Mucosa of descending colon (tissue), 3 donors: ENCODE data around the gene NIPAL4. TPM values are rescaled to one million over a fixed set of nuclear protein-coding genes. Genes with fewer than 3 reads are reported as not detected.

Experiments
- ATAC-seq: fragments of 200-7000 bp; cut with Tn5 transposase; one replicate; pipeline ENCODE4 v1.9.1; 2020; ENCODE audit warnings: mild to moderate bottlenecking, moderate library complexity
- DNase-seq, 3 donors: peaks; one replicate each; pipeline ENCODE4 v3.0.0-alpha.2; 2020
- H3K36me3 ChIP-seq: fragments of 200-600 bp; one replicate; pipeline ENCODE4 v1.8.0; 2021; ENCODE audit warnings: low read depth, mild to moderate bottlenecking
- H3K4me1 ChIP-seq: fragments of 200-600 bp; one replicate; pipeline ENCODE4 v1.8.0; 2021; ENCODE audit warnings: low read depth, mild to moderate bottlenecking
- H3K4me3 ChIP-seq: fragments of 200-600 bp; one replicate; pipeline ENCODE4 v1.8.0; 2021; ENCODE audit warnings: mild to moderate bottlenecking
- H3K9me3 ChIP-seq: fragments of 200-600 bp; one replicate; pipeline ENCODE4 v1.8.0; 2021; ENCODE audit warnings: mild to moderate bottlenecking
- CTCF ChIP-seq: fragments of 200-600 bp; IDR thresholded peaks from one replicate; pipeline ENCODE4 v1.8.0; 2022; ENCODE audit warnings: antibody characterized with exemption, mild to moderate bottlenecking
- intact Hi-C, 2 donors: fragments of 100-400 bp; cut with DNase I in 1 of 2; cut with micrococcal nuclease in 1 of 2; formaldehyde crosslinking; loops; one replicate each; pipeline versions ENCODE4 v1.11.0 to v1.11.1; 2022; cut with DNase I, micrococcal nuclease
- total RNA-seq, 3 donors: library from RNA; stranded (reverse); fragmentation: NEBNext Ultra II Directional in 2 of 3; extraction: Animal tissue kit (Norgen Biotek cat#: 25700) in 2 of 3; gene quantifications; one replicate each; pipeline versions ENCODE4 v1.2.1 to v1.2.4, GENCODE V29; 2021 to 2023
- donor health status: DM: no; HTN: no; CAD: no; lungs with moderate emphysema.
- donor health status: DM: no; HTN: no; CAD: no.
- donor health status: DM: no; HTN: yes; CAD: no.

NIPAL4 gene
- total RNA-seq, 3 donors from 2014 or later: 0.70 to 3.2 TPM; not detected in 1

DNA sequence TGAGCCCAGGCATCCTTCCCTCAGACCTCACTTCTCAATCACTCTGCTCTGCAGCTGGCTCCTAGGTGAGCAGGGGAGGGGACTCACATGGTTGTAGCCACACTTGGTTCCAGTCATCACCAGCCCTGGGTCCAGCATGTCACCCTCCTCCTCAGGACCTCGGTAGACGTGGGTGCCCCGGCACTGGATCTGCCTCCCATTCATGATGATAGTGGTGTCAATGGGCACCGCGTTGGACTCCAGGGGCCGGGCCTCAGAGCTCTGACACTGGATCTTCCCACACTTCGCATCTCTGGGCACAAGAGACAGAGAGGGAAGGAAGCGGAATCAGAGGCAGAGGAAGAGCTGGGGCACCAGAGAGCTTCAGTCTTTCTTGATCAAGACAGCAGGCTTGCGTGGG is 32.9 kb downstream of the NIPAL4 start:
- TF ChIP-seq CTCF: no peak
- no peak for ATAC-seq
- H3K4me3 ChIP-seq: no peak overlapping the region
- H3K9me3 ChIP-seq: no peaks in the 10 kb centered on the region
- DNase-seq: no peak
- H3K4me1 ChIP-seq: no peaks in the 10 kb centered on the region
- intact Hi-C loops: no loop called here
- no peaks in the 10 kb centered on the region for H3K36me3 ChIP-seq

DNA sequence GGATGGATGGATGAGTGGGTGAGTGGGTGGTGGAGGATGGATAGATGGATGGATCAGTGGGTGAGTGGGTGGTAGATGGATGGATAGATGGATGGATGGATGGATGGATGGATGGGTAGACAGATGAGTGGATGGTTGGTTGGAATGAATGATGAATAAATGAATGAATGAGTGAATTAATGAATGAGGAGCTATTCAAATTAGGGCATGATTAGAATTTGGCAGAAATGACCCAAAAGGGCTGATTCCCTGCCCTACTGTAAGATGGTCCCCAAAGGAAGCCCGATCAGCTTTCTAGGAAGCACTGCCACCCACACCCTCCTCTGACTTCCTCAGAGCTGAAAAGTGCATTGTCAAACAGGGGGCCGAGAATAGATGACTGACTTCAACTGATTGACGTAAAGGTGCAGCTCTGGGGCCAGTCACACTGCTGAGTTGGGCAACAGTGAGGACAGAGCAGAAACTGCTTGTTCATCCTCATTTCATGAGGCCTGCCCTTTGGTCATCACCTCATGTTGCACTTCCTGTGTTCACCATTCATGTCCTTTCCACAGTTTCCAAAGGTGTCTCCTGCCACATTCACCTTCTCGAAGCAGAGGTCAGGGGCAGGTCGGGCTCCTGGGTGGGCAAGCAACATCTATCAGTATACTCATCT is 34.3 kb downstream of the NIPAL4 start:
- DNase-seq (no peak), ATAC-seq (peak; percentile 49)
- intact Hi-C loops: no loop called here
- Histone ChIP-seq H3K36me3 (no peaks in the 10 kb centered on the region), H3K4me3 (no peak overlapping the region), H3K9me3 (no peaks in the 10 kb centered on the region), H3K4me1 (no peaks in the 10 kb centered on the region)
- no peak for TF ChIP-seq CTCF

- Histone ChIP-seq H3K36me3 (no peaks in the 10 kb centered on the region), H3K4me3 (no peak overlapping the region), H3K9me3 (no peaks in the 10 kb centered on the region), H3K4me1 (no peaks in the 10 kb centered on the region)
- no peak for TF ChIP-seq CTCF
- no peak for DNase-seq
- intact Hi-C loops: no loop called here
- no peak for ATAC-seq
These were observed 36.9 kb downstream of the NIPAL4 start for GRCh38 chr5:157496864-157497263.

DNA sequence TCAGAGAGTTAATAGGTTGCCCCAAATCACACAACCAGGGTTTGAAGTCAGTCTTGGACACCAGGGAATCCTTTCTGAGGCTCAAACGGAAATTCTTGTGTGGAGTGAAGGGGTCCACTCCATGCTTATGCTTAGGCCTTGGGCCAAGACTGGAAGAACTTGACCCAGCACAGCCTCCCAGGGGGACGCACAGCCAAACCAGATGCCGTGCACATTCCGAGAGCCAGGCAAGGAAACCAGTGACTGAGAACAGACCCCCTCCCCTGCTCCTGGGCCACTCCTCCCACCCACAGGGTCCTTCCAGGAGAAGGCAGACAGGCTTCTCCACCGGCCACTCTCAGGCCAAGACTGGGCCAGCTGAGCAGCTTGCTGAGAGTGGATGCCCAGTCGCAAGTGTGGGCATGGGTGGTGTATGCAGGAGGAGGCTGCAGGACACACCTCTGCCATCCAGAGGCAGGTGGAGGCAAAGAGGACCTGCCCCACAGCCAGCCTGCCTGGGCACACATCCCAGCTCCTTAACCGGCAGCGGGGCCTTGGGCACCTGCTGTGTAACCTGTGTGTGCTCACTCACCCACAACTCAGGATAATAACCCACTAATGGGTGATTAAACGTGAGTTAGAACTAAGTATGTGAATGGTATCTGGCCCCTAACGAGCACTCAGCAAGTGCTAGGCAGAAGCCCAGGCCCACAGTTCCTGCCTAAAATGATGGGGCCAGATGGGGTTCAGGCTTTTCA is 38.0 kb downstream of the NIPAL4 start:
- Histone ChIP-seq H3K4me1 (no peaks in the 10 kb centered on the region), H3K4me3 (no peak overlapping the region), H3K9me3 (no peaks in the 10 kb centered on the region), H3K36me3 (no peaks in the 10 kb centered on the region)
- TF ChIP-seq CTCF: no peak
- DNase-seq: no peak
- no peak for ATAC-seq
- intact Hi-C loops: no loop called here

- H3K4me1 ChIP-seq: peaks cover 4% of the 10 kb centered on the region
- H3K9me3 ChIP-seq: no peaks in the 10 kb centered on the region
- peak in 1 of 3 donors; percentile 51 for DNase-seq
- intact Hi-C loops: no loop called here
- peak; percentile 61 for ATAC-seq
- no peaks in the 10 kb centered on the region for H3K36me3 ChIP-seq
- no peak for TF ChIP-seq CTCF
- H3K4me3 ChIP-seq: no peak overlapping the region
These were observed 42.2 kb downstream of the NIPAL4 start for GRCh38 chr5:157502143-157502647.
